CD14-positive monocyte (primary cell): ENCODE results near the gene KLLN. TPM values are rescaled to one million over a fixed set of nuclear protein-coding genes. Genes with fewer than 3 reads are reported as not detected.
A peak's percentile ranks its signal among the peaks of the same experiment; 100 is the strongest.

Experiments used
- DNase-seq, 3 donors: peaks; one replicate each; pipeline ENCODE4 v3.0.0-alpha.2; 2011 to 2022
- H2AFZ ChIP-seq: 2 replicates; pipeline ENCODE4 v1.6.0; 2012; ENCODE audit warnings: mild to moderate bottlenecking, low read depth, low read length, inconsistent platforms; ENCODE audit not compliant: insufficient read depth, poor library complexity, severe bottlenecking
- H3K27ac ChIP-seq, 2 donors: 1 replicate in 1 of 2; 2 replicates in 1 of 2; pipeline ENCODE4 v1.5.1; 2012 to 2013; ENCODE audit warnings: low read length in 2 of 2, control low read depth in 1 of 2, inconsistent platforms in 1 of 2, low read depth in 1 of 2, mild to moderate bottlenecking in 1 of 2
- H3K27me3 ChIP-seq, 2 donors: one replicate each; pipeline versions ENCODE4 v1.6.0 to v1.6.1; 2011 to 2013; ENCODE audit warnings: low read length in 2 of 2; ENCODE audit not compliant: control insufficient read depth in 2 of 2, insufficient read depth in 2 of 2
- H3K36me3 ChIP-seq, 2 donors: replicated peaks in 1 of 2; 1 replicate in 1 of 2; 2 replicates in 1 of 2; pipeline versions ENCODE4 v1.5.1 to v1.6.1; 2012 to 2013; ENCODE audit warnings: low read length in 2 of 2, control low read depth in 1 of 2, inconsistent platforms in 1 of 2, mild to moderate bottlenecking in 1 of 2; ENCODE audit not compliant: insufficient read depth in 2 of 2, control insufficient read depth in 1 of 2
- H3K4me1 ChIP-seq, 2 donors: 1 replicate in 1 of 2; 2 replicates in 1 of 2; pipeline versions ENCODE4 v1.5.1 to v1.6.1; 2012 to 2013; ENCODE audit warnings: low read length in 2 of 2, control low read depth in 1 of 2, inconsistent platforms in 1 of 2, mild to moderate bottlenecking in 1 of 2, moderate library complexity in 1 of 2; ENCODE audit not compliant: insufficient read depth in 2 of 2, control insufficient read depth in 1 of 2
- H3K4me2 ChIP-seq: replicated peaks from 2 replicates; pipeline ENCODE3; 2012; ENCODE audit warnings: low read length, moderate library complexity, mild to moderate bottlenecking; ENCODE audit not compliant: poor library complexity, severe bottlenecking; ENCODE audit errors: extremely low read depth
- H3K4me3 ChIP-seq, 3 experiments: fragments of 200-600 bp in 1 of 3; sonication (generic) in 1 of 3; replicated peaks in 1 of 3; 1 replicate in 2 of 3; 2 replicates in 1 of 3; pipeline ENCODE4 v1.5.1; 2011 to 2013; ENCODE audit warnings: low read length in 3 of 3, mild to moderate bottlenecking in 3 of 3, control low read depth in 2 of 3, low read depth in 2 of 3, inconsistent platforms in 1 of 3, moderate library complexity in 1 of 3
- H3K79me2 ChIP-seq: 2 replicates; pipeline ENCODE4 v1.6.0; 2012; ENCODE audit warnings: mild to moderate bottlenecking, control low read depth, inconsistent platforms, low read length, moderate library complexity; ENCODE audit not compliant: insufficient read depth
- H3K9ac ChIP-seq: 2 replicates; pipeline ENCODE4 v1.6.0; 2017; ENCODE audit warnings: low read length, mild to moderate bottlenecking; ENCODE audit not compliant: insufficient read depth, poor library complexity, severe bottlenecking
- H3K9me3 ChIP-seq, 2 donors: replicated peaks in 1 of 2; 1 replicate in 1 of 2; 2 replicates in 1 of 2; pipeline versions ENCODE4 v1.5.1 to v1.6.1; 2012 to 2013; ENCODE audit warnings: low read length in 2 of 2, control low read depth in 1 of 2; ENCODE audit not compliant: control insufficient read depth in 1 of 2, insufficient read depth in 1 of 2
- H4K20me1 ChIP-seq: 2 replicates; pipeline ENCODE4 v1.6.0; 2012; ENCODE audit warnings: mild to moderate bottlenecking, low read length, control low read depth, moderate library complexity; ENCODE audit not compliant: insufficient read depth
- H3K27ac Mint-ChIP-seq, 7 donors: one replicate each; pipeline ENCODE4 v1.8.0; 2020; ENCODE audit warnings: mild to moderate bottlenecking in 7 of 7, mixed read lengths in 7 of 7, moderate library complexity in 6 of 7, inconsistent platforms in 2 of 7
- H3K27me3 Mint-ChIP-seq, 3 donors: one replicate each; pipeline ENCODE4 v1.8.0; 2021 to 2022; ENCODE audit warnings: low read depth in 3 of 3, mild to moderate bottlenecking in 3 of 3, mixed read lengths in 3 of 3, moderate library complexity in 3 of 3, inconsistent platforms in 1 of 3
- H3K36me3 Mint-ChIP-seq, 2 donors: one replicate each; pipeline ENCODE4 v1.8.0; 2020; ENCODE audit warnings: mixed read lengths in 2 of 2, inconsistent platforms in 1 of 2, mild to moderate bottlenecking in 1 of 2
- H3K4me1 Mint-ChIP-seq: one replicate; pipeline ENCODE4 v1.8.0; 2020; ENCODE audit warnings: mild to moderate bottlenecking, mixed read lengths
- H3K4me3 Mint-ChIP-seq, 2 donors: one replicate each; pipeline ENCODE4 v1.8.0; 2020; ENCODE audit warnings: mild to moderate bottlenecking in 2 of 2, mixed read lengths in 2 of 2, moderate library complexity in 1 of 2
- H3K9me3 Mint-ChIP-seq, 7 donors: one replicate each; pipeline ENCODE4 v1.8.0; 2020 to 2022; ENCODE audit warnings: mixed read lengths in 7 of 7, mild to moderate bottlenecking in 6 of 7, moderate library complexity in 6 of 7, inconsistent platforms in 2 of 7
- WGBS: methylation state at CpG from one replicate; pipeline ENCODE4 v1.1.5; 2013; ENCODE audit warnings: missing lambda C conversion rate; ENCODE audit not compliant: insufficient coverage; 5-methylcytosine and 5-hydroxymethylcytosine counted together
- intact Hi-C, 2 donors: fragments of 100-400 bp; cut with micrococcal nuclease; formaldehyde crosslinking; loops; one replicate each; pipeline versions ENCODE4 v1.15.0 to v1.15.1; 2023
- polyA plus RNA-seq, 3 donors: library from polyadenylated mRNA; depleted of rRNA in 1 of 3; unstranded in 2 of 3; stranded (reverse) in 1 of 3; fragments of 300-500 nt in 2 of 3; fragments of >200 nt in 1 of 3; fragmentation: Illumina TruSeq in 2 of 3; gene quantifications; 1 replicate in 2 of 3; 2 replicates in 1 of 3; pipeline ENCODE4 v1.2.3, GENCODE V29; 2012 to 2021
- TF ChIP-seq, protein P1 (sequence below): fragments of 200-600 bp; IDR thresholded peaks from one replicate; pipeline ENCODE4 v1.8.0; 2022; ENCODE audit warnings: antibody characterized with exemption, mild to moderate bottlenecking

Gene KLLN
- polyA plus RNA-seq, 3 donors: 0.11 to 0.23 (median 0.12) TPM

DNA sequence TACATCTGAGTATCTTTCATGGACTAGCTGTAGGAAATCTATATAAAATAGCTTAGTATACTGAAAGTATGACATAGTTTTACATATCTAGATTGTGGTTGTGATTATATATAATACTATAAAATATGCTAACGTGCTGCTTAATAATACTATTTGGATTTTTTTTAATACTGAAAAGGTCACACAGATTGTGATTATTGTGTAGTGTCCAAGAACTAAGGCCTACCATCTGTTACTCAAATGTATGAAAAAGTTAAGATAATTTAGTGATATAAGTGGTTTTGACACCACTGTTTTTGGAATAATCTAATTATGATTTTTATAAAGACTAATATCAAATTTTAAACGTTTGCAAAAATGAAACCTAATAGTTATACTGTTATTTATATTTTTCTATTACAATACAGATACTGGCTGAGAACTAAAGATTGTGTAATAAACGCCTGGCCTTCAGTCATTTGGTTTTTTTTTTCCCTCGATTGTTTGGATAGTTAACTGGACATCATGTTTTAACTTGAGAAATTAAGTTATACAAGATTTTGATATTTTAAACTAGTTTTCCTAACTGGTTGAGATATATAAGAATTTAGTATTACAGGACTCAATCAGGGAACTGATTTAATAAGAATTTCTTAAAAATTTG is 12.7 kb upstream of the KLLN start:
- Histone ChIP-seq H2AFZ (no peak overlapping the region), H3K4me2 (no peak overlapping the region), H3K27ac (no peak overlapping the region), H4K20me1 (peaks cover 100% of the 10 kb centered on the region), H3K9ac (no peak overlapping the region), H3K4me1 (peaks cover 15 to 46% of the 10 kb centered on the region in 2 donors), H3K9me3 (no peaks in the 10 kb centered on the region), H3K27me3 (no peaks in the 10 kb centered on the region), H3K4me3 (no peak overlapping the region), H3K36me3 (peaks cover 6 to 28% of the 10 kb centered on the region in 2 donors), H3K79me2 (peaks cover 100% of the 10 kb centered on the region)
- WGBS: no CpG with 5 or more reads among the region's 4 CpGs
- no peaks in the 10 kb centered on the region for H3K27me3 Mint-ChIP-seq
- no peak for DNase-seq
- H3K27ac Mint-ChIP-seq: peak overlapping the region in 3 of 7 donors; percentile 30 to 75 (median 73)
- H3K4me1 Mint-ChIP-seq: peaks cover 52% of the 10 kb centered on the region
- TF ChIP-seq, protein P1, sequence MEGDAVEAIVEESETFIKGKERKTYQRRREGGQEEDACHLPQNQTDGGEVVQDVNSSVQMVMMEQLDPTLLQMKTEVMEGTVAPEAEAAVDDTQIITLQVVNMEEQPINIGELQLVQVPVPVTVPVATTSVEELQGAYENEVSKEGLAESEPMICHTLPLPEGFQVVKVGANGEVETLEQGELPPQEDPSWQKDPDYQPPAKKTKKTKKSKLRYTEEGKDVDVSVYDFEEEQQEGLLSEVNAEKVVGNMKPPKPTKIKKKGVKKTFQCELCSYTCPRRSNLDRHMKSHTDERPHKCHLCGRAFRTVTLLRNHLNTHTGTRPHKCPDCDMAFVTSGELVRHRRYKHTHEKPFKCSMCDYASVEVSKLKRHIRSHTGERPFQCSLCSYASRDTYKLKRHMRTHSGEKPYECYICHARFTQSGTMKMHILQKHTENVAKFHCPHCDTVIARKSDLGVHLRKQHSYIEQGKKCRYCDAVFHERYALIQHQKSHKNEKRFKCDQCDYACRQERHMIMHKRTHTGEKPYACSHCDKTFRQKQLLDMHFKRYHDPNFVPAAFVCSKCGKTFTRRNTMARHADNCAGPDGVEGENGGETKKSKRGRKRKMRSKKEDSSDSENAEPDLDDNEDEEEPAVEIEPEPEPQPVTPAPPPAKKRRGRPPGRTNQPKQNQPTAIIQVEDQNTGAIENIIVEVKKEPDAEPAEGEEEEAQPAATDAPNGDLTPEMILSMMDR: no peak
- H3K4me3 Mint-ChIP-seq: no peak overlapping the region
- no peaks in the 10 kb centered on the region for H3K9me3 Mint-ChIP-seq
- intact Hi-C loops: no loop called here
- H3K36me3 Mint-ChIP-seq: peaks cover 29 to 43% of the 10 kb centered on the region in 2 donors

GRCh38 chr10:87873656-87874055 is 10.3 kb upstream of the KLLN start:
- Histone ChIP-seq H4K20me1 (peaks cover 100% of the 10 kb centered on the region), H3K36me3 (peaks cover 3 to 18% of the 10 kb centered on the region in 2 donors), H3K27ac (peak overlapping the region in 1 of 2 donors; percentile 44), H3K27me3 (no peaks in the 10 kb centered on the region), H3K79me2 (peaks cover 100% of the 10 kb centered on the region), H3K9ac (no peak overlapping the region), H2AFZ (no peak overlapping the region), H3K9me3 (no peaks in the 10 kb centered on the region), H3K4me1 (peaks cover 26 to 69% of the 10 kb centered on the region in 2 donors), H3K4me2 (peak overlapping the region; percentile 40), H3K4me3 (no peak overlapping the region)
- TF ChIP-seq, protein P1: no peak
- Mint-ChIP-seq H3K4me1 (peaks cover 65% of the 10 kb centered on the region), H3K4me3 (no peak overlapping the region), H3K27ac (peak overlapping the region in 3 of 7 donors; percentile 40 to 66 (median 58)), H3K36me3 (peaks cover 16 to 25% of the 10 kb centered on the region in 2 donors), H3K27me3 (no peaks in the 10 kb centered on the region), H3K9me3 (no peaks in the 10 kb centered on the region)
- no CpG with 5 or more reads among the region's 2 CpGs for WGBS
- DNase-seq: no peak
- intact Hi-C loops: no loop called here
